Upper lobe of left lung (tissue), 6 donors: Measurements from ENCODE around the gene ARHGAP20. TPM values are rescaled to one million over a fixed set of nuclear protein-coding genes. Genes with fewer than 3 reads are reported as not detected.
A peak's percentile ranks its signal among the peaks of the same experiment; 100 is the strongest.

Source experiments
- ATAC-seq, 2 donors: fragments of 200-7000 bp; cut with Tn5 transposase; one replicate each; pipeline ENCODE4 v1.9.1; 2022; ENCODE audit warnings: mild to moderate bottlenecking in 2 of 2, moderate library complexity in 2 of 2; ENCODE audit not compliant: low FRiP score in 2 of 2
- DNase-seq, 2 donors: peaks; one replicate each; pipeline ENCODE4 v3.0.0-alpha.2; 2019 to 2020
- H3K27ac ChIP-seq, 4 donors: fragments of 200-600 bp; sonication (generic); one replicate each; pipeline ENCODE4 v1.5.1; 2016 to 2019
- H3K27me3 ChIP-seq, 4 donors: fragments of 200-600 bp; sonication (generic); one replicate each; pipeline ENCODE4 v1.5.1; 2017 to 2019
- H3K36me3 ChIP-seq, 4 donors: fragments of 200-600 bp; sonication (generic); one replicate each; pipeline ENCODE4 v1.5.1; 2016 to 2019
- H3K4me1 ChIP-seq, 4 donors: fragments of 200-600 bp; sonication (generic); one replicate each; pipeline ENCODE4 v1.5.1; 2018 to 2019
- H3K4me3 ChIP-seq, 4 donors: fragments of 200-600 bp; sonication (generic); one replicate each; pipeline ENCODE4 v1.5.1; 2017 to 2019; ENCODE audit warnings: mild to moderate bottlenecking in 2 of 4, moderate library complexity in 1 of 4
- H3K9me3 ChIP-seq, 4 donors: fragments of 200-600 bp; sonication (generic); one replicate each; pipeline ENCODE4 v1.5.1; 2018 to 2019
- EP300 ChIP-seq, 4 donors: sonication (generic); formaldehyde crosslinking; IDR thresholded peaks; one replicate each; pipeline ENCODE4 v1.5.1; 2017; ENCODE audit warnings: antibody characterized with exemption in 4 of 4, control low read depth in 2 of 4
- POLR2A ChIP-seq, 4 donors: fragments of 450-650 bp; IDR thresholded peaks; one replicate each; pipeline ENCODE4 v1.5.1; 2016 to 2017; ENCODE audit warnings: antibody characterized with exemption in 4 of 4, mild to moderate bottlenecking in 2 of 4
- POLR2AphosphoS5 ChIP-seq, 2 donors: sonication (generic); formaldehyde crosslinking; IDR thresholded peaks; one replicate each; pipeline ENCODE4 v1.5.1; 2017; ENCODE audit warnings: antibody characterized with exemption in 2 of 2
- WGBS, 2 donors: methylation state at CpG; one replicate each; pipeline ENCODE4 v1.1.5; 2017 to 2018; 5-methylcytosine and 5-hydroxymethylcytosine counted together
- total RNA-seq, 6 donors: library from RNA; depleted of rRNA in 4 of 6; stranded (reverse); fragments of >200 nt in 4 of 6; gene quantifications; one replicate each; pipeline versions ENCODE4 v1.1.0 to v1.2.1, GENCODE V29; 2016 to 2021
- TF ChIP-seq, protein P1 (sequence below), 6 experiments: fragments of 450-650 bp in 4 of 6; fragments of 200-600 bp in 2 of 6; sonication (generic) in 2 of 6; IDR thresholded peaks; one replicate each; pipeline ENCODE4 v1.5.1; 2016 to 2019; ENCODE audit warnings: antibody characterized with exemption in 6 of 6
- donor health status: DM: no; HTN: no; CAD: no; lungs with moderate emphysema.
- donor health status: DM: no; HTN: yes; CAD: no; lungs with severe emphysema.

The ARHGAP20 gene
- total RNA-seq, 6 donors from 2014 or later: 4.3 to 7.4 (median 5.5) TPM

DNA sequence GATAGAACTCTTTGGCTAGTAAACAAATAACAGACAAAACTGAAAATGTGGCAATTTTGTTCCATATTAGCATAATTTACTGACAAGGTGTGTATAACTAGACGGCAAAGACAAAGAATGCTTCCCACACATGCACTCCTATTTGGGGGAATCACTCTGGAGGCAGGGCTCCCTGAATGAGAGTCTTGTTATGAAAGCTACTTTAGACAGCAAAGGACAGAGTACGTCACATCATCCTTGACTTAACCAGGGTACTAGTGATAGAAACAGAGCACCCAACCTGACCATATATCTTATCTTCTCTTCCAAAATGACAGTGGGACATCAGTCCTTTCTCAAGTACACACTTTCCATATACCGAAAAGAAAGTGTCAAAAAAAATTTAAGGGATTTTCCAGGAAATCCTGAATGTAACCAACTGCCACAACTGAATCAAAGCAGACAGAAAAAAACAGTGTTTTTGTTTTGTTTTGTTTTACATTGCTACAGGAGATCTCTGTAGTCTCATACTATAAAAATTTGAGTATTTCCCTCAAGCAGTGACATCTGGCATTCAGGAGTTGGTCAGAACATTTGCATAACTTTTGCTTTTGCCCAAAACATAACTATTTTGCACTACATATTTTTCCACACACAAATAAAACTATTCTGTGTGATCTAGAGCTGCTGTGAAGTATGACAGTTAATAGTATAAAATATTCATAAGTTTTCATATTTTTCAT is 98.9 kb downstream of the ARHGAP20 start:
- ATAC-seq: no peak
- DNase-seq: no peak
- no peak overlapping the region for H3K4me3 ChIP-seq
- no peaks in the 10 kb centered on the region for H3K27me3 ChIP-seq
- no peaks in the 10 kb centered on the region for H3K36me3 ChIP-seq
- WGBS, 2 donors: 78 to 81% methylated on average over 3 of the region's 3 CpGs
- TF ChIP-seq POLR2AphosphoS5 (IDR thresholded peaks at IDR 0.05) (no peak), POLR2A (IDR thresholded peaks at IDR 0.05) (no peak), EP300 (IDR thresholded peaks at IDR 0.05) (no peak)
- H3K27ac ChIP-seq: no peak overlapping the region
- no peaks in the 10 kb centered on the region for H3K9me3 ChIP-seq
- H3K4me1 ChIP-seq: no peaks in the 10 kb centered on the region

GRCh38 chr11:110606415-110606814 is 105.8 kb downstream of the ARHGAP20 start:
- TF ChIP-seq POLR2AphosphoS5 (IDR thresholded peaks at IDR 0.05): no peak
- no peak for TF ChIP-seq POLR2A (IDR thresholded peaks at IDR 0.05)
- no peak for TF ChIP-seq EP300 (IDR thresholded peaks at IDR 0.05)
- TF ChIP-seq, protein P1, sequence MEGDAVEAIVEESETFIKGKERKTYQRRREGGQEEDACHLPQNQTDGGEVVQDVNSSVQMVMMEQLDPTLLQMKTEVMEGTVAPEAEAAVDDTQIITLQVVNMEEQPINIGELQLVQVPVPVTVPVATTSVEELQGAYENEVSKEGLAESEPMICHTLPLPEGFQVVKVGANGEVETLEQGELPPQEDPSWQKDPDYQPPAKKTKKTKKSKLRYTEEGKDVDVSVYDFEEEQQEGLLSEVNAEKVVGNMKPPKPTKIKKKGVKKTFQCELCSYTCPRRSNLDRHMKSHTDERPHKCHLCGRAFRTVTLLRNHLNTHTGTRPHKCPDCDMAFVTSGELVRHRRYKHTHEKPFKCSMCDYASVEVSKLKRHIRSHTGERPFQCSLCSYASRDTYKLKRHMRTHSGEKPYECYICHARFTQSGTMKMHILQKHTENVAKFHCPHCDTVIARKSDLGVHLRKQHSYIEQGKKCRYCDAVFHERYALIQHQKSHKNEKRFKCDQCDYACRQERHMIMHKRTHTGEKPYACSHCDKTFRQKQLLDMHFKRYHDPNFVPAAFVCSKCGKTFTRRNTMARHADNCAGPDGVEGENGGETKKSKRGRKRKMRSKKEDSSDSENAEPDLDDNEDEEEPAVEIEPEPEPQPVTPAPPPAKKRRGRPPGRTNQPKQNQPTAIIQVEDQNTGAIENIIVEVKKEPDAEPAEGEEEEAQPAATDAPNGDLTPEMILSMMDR (IDR thresholded peaks at IDR 0.05): no peak
- ATAC-seq (no peak), DNase-seq (no peak)
- Histone ChIP-seq H3K27ac (no peak overlapping the region), H3K27me3 (no peaks in the 10 kb centered on the region), H3K36me3 (no peaks in the 10 kb centered on the region), H3K4me3 (no peak overlapping the region), H3K9me3 (no peaks in the 10 kb centered on the region), H3K4me1 (no peaks in the 10 kb centered on the region)
- WGBS, 2 donors: 72 to 74% methylated on average over 6 of the region's 6 CpGs

DNA sequence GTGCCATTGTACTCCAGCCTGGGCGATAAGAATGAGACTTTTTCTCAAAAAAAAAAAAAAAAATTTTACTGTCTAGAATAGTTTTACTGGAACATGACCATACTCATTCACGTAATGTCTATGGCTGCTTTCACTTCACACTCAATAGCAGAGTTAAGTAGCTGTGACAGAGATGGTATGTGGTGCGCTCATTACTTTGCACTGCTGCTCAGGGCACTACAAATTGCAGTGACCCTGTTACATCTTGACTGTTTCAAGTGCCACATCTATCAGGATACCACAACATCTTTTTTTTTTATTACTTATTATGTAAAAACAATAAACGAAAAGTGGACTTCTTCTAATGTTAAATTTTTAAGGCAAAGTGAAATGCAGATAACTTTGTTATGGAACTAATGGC is 110.3 kb downstream of the ARHGAP20 start:
- Histone ChIP-seq H3K27me3 (no peaks in the 10 kb centered on the region), H3K9me3 (peaks cover 0 to 10% (median 0%) of the 10 kb centered on the region in 4 donors), H3K27ac (no peak overlapping the region), H3K4me3 (no peak overlapping the region), H3K36me3 (no peaks in the 10 kb centered on the region), H3K4me1 (no peaks in the 10 kb centered on the region)
- 87% methylated on average over 4 of the region's 4 CpGs for WGBS, 2 donors
- ATAC-seq: no peak
- no peak for DNase-seq
- TF ChIP-seq, protein P1 (IDR thresholded peaks at IDR 0.05): no peak
- TF ChIP-seq POLR2AphosphoS5 (IDR thresholded peaks at IDR 0.05) (no peak), EP300 (IDR thresholded peaks at IDR 0.05) (no peak), POLR2A (IDR thresholded peaks at IDR 0.05) (no peak)

DNA sequence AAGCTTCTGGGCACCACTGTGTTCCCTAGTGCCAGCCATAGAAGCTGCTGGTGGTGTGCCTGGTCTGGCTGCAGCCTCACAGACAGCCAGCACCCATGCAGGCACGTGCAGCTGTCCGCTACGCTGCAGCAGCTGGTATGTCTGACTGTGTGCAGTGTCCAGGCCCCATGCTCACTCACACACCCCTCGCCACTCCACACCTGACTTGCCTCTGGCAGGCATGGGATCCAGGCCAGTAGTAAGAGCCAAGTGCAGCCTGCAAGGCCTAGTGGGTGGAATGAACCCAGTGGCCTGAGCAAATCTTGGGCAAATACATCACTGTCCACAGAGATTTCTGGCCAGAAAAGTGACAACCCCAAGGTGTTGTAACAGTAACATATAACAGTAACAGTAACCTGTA is 111.9 kb downstream of the ARHGAP20 start:
- no peak for TF ChIP-seq EP300 (IDR thresholded peaks at IDR 0.05)
- no peak for TF ChIP-seq POLR2A (IDR thresholded peaks at IDR 0.05)
- no peak for TF ChIP-seq POLR2AphosphoS5 (IDR thresholded peaks at IDR 0.05)
- TF ChIP-seq, protein P1 (IDR thresholded peaks at IDR 0.05): no peak
- peaks cover 0 to 10% (median 0%) of the 10 kb centered on the region in 4 donors for H3K9me3 ChIP-seq
- H3K4me3 ChIP-seq: no peak overlapping the region
- no peaks in the 10 kb centered on the region for H3K36me3 ChIP-seq
- peak in 1 of 2 donors; percentile 57 for ATAC-seq
- DNase-seq: peak in 1 of 2 donors; percentile 28
- 94 to 95% methylated on average over 4 of the region's 4 CpGs for WGBS, 2 donors
- no peaks in the 10 kb centered on the region for H3K4me1 ChIP-seq
- no peak overlapping the region for H3K27ac ChIP-seq
- no peaks in the 10 kb centered on the region for H3K27me3 ChIP-seq

DNA sequence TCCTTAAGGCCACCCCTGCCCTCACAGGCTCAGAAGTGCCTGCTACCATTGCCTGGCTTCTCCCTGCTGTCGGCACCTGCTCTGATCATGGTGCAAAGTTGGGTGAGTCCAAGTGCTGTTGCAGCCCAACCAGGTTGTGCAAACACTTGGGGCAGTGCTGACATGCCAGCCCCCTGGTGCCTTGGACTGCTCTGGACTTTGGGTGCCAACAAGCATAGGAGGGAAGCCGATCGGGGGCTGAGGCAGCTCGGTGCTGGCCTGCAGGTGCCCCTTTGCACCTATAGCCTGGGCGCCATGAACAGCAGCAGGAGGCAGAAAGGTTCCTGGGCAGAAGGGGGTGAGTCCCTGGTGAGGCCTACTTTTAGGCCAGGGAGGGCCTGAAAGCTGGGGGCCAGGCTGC is 113.0 kb downstream of the ARHGAP20 start:
- Histone ChIP-seq H3K9me3 (peaks cover 0 to 10% (median 0%) of the 10 kb centered on the region in 4 donors), H3K36me3 (no peaks in the 10 kb centered on the region), H3K27me3 (no peaks in the 10 kb centered on the region), H3K4me1 (no peaks in the 10 kb centered on the region), H3K27ac (no peak overlapping the region), H3K4me3 (no peak overlapping the region)
- DNase-seq (peak in 1 of 2 donors; percentile 34), ATAC-seq (peak in 1 of 2 donors; percentile 72)
- TF ChIP-seq POLR2AphosphoS5 (IDR thresholded peaks at IDR 0.05) (no peak), EP300 (IDR thresholded peaks at IDR 0.05) (no peak), POLR2A (IDR thresholded peaks at IDR 0.05) (no peak)
- TF ChIP-seq, protein P1 (IDR thresholded peaks at IDR 0.05): no peak
- WGBS, 2 donors: 91% methylated on average over 4 of the region's 5 CpGs; no CpG with 5 or more reads in 1 of the 2 donors
